Body of pancreas (tissue), 4 donors: ENCODE data around the gene PNPLA5.

Experiments used
- CTCF ChIP-seq, 7 experiments: fragments of 450-650 bp in 4 of 7; fragments of 200-600 bp in 3 of 7; sonication (generic) in 3 of 7; IDR thresholded peaks; one replicate each; pipeline ENCODE4 v1.5.1; 2016 to 2019; ENCODE audit warnings: antibody characterized with exemption in 7 of 7
- POLR2A ChIP-seq, 3 donors: fragments of 450-650 bp; IDR thresholded peaks; one replicate each; pipeline ENCODE4 v1.6.1; 2016; ENCODE audit warnings: antibody characterized with exemption in 3 of 3, mild to moderate bottlenecking in 2 of 3

- TF ChIP-seq CTCF (IDR thresholded peaks at IDR 0.05) = no peak
- no peak for TF ChIP-seq POLR2A (IDR thresholded peaks at IDR 0.05)
Observed at GRCh38 chr22:43860831-43861230, 31.0 kb downstream of the PNPLA5 start.
